HepG2 (cell line): Measurements from ENCODE around the gene USP2. TPM values are rescaled to one million over a fixed set of nuclear protein-coding genes. Genes with fewer than 3 reads are reported as not detected.

Source experiments
- DPF2 ChIP-seq: sonication (generic); formaldehyde crosslinking; IDR thresholded peaks from 2 replicates; pipeline ENCODE4 v1.4.0; 2020; ENCODE audit warnings: mild to moderate bottlenecking, low read depth, missing genetic modification reagents, borderline replicate concordance
- HDAC2 ChIP-seq: sonication (generic); formaldehyde crosslinking; IDR thresholded peaks from 2 replicates; pipeline ENCODE4 v1.4.0; 2020; ENCODE audit warnings: missing genetic modification reagents
- KLF13 ChIP-seq: sonication (generic); formaldehyde crosslinking; IDR thresholded peaks from 2 replicates; pipeline ENCODE4 v1.4.0; 2020; ENCODE audit warnings: mild to moderate bottlenecking, missing genetic modification reagents
- NR2F1 ChIP-seq, 2 experiments: fragments of 450-650 bp in 1 of 2; formaldehyde crosslinking in 1 of 2; IDR thresholded peaks; 2 replicates each; pipeline versions ENCODE4 v1.5.0 to v1.6.1; 2016 to 2020; ENCODE audit warnings: mild to moderate bottlenecking in 1 of 2, missing compliant biosample characterization in 1 of 2, missing genetic modification reagents in 1 of 2, moderate library complexity in 1 of 2
- PHF20 ChIP-seq: sonication (generic); formaldehyde crosslinking; IDR thresholded peaks from 2 replicates; pipeline ENCODE4 v1.5.0; 2020; ENCODE audit warnings: mild to moderate bottlenecking, missing genetic modification reagents
- PITX1 ChIP-seq: sonication (generic); formaldehyde crosslinking; IDR thresholded peaks from 2 replicates; pipeline ENCODE4 v1.5.1; 2020; ENCODE audit warnings: mild to moderate bottlenecking, missing genetic modification reagents
- RBM39 ChIP-seq: fragments of 200-400 bp; formaldehyde crosslinking; IDR thresholded peaks from one replicate; pipeline ENCODE4 v1.6.1; 2018; ENCODE audit warnings: antibody characterized with exemption, mild to moderate bottlenecking, low read depth, low read length; ENCODE audit not compliant: poor library complexity, severe bottlenecking
- SALL1 ChIP-seq: sonication (generic); formaldehyde crosslinking; IDR thresholded peaks from 2 replicates; pipeline ENCODE4 v1.8.0; 2022; ENCODE audit warnings: mild to moderate bottlenecking, missing genetic modification reagents
- TGIF2 ChIP-seq: IDR thresholded peaks from 2 replicates; pipeline ENCODE4 v1.6.1; 2016; ENCODE audit warnings: control low read depth, missing compliant biosample characterization
- ZNF337 ChIP-seq: sonication (generic); formaldehyde crosslinking; IDR thresholded peaks from 2 replicates; pipeline ENCODE4 v1.5.1; 2020; ENCODE audit warnings: missing genetic modification reagents, low read depth, mild to moderate bottlenecking, borderline replicate concordance
- ZNF564 ChIP-seq: sonication (generic); formaldehyde crosslinking; IDR thresholded peaks from 2 replicates; pipeline ENCODE4 v1.8.1; 2023; ENCODE audit warnings: mild to moderate bottlenecking, missing genetic modification reagents
- ZNF577 ChIP-seq: sonication (generic); formaldehyde crosslinking; IDR thresholded peaks from 2 replicates; pipeline ENCODE4 v1.4.0; 2020; ENCODE audit warnings: mild to moderate bottlenecking, low read depth, missing genetic modification reagents, borderline replicate concordance
- ZNF878 ChIP-seq: sonication (generic); formaldehyde crosslinking; IDR thresholded peaks from 2 replicates; pipeline ENCODE4 v1.8.1; 2023; ENCODE audit warnings: mild to moderate bottlenecking, missing genetic modification reagents, moderate library complexity
- polyA plus RNA-seq, 8 experiments: library from polyadenylated mRNA; depleted of rRNA in 3 of 8; stranded (reverse) in 7 of 8; unstranded in 1 of 8; fragments of >200 nt; fragmentation: Illumina TruSeq in 4 of 8; extraction: Trizol in 4 of 8; gene quantifications; 2 replicates each; pipeline versions ENCODE4 v1.2.1 to v1.2.3, GENCODE V29; 2011 to 2016; ENCODE audit warnings: low read depth in 4 of 8, missing spikeins in 1 of 8, mixed read lengths in 1 of 8; ENCODE audit not compliant: insufficient read depth in 1 of 8
- total RNA-seq, 5 experiments: library from RNA; depleted of rRNA; stranded (reverse); fragments of >200 nt; fragmentation: Illumina TruSeq; extraction: Trizol; gene quantifications; 2 replicates each; pipeline ENCODE4 v1.2.3, GENCODE V29; 2016; ENCODE audit warnings: low read depth in 1 of 5
- TF ChIP-seq, protein P1 (sequence below): sonication (generic); formaldehyde crosslinking; IDR thresholded peaks from 2 replicates; pipeline ENCODE4 v1.4.0; 2020; ENCODE audit warnings: missing genetic modification reagents
- TF ChIP-seq, protein P2 (sequence below): sonication (generic); formaldehyde crosslinking; IDR thresholded peaks from 2 replicates; pipeline ENCODE4 v1.4.0; 2020; ENCODE audit warnings: missing genetic modification reagents
- TF ChIP-seq, protein P3 (sequence below): sonication (generic); formaldehyde crosslinking; IDR thresholded peaks from 2 replicates; pipeline ENCODE4 v1.4.0; 2020; ENCODE audit warnings: mild to moderate bottlenecking, missing genetic modification reagents

The USP2 gene
- total and polyA plus RNA-seq, 2 of the 13 experiments (the other 11 are each of a cell fraction or from before 2014, with no cell fraction given) = 2.5 to 6.0 TPM

DNA sequence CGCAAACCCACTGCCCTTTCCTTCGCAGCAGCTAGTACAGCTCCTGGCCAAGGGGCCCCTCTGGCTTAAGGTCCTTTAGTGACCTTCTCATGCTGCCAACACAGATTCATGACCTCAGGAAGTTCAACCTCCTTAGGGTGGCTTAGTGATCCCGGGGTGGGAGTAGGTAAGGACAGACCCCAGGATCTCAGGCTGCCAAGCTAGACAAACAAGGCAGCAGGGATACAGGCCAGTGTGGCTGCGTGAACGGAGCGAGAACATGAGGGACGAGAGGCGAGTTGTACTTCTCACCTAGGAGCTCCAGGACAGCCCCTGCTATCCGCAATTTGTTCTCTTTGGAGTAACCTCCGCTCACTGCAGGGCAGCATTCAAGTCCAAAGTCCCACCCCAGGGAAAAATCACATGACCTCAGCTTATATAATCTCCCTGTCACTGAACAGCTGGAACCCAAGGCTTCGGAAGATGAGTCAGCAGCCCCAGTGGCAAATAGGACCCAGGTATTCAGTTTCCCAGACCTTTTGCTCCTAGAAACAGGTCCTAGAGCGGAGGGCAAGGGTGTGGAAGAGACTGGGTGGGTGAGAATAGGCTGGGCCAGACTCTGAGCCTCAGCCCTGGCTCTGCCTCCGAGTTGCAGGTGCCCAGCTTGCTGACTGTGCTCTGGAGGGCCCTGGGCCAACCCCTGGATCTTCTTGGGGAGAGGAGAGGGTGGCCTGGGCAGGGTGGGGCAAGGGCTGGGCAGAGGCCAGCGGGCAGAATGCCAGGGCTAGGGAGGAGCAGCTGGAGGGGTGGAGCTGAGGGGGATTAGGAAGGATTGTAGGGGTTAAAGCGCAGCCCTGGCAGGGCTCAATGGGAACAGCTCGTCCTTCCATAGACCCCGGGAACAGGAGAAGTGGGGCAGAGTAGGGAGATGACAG is 13.1 kb downstream of the USP2 start (continued):
- TF ChIP-seq PHF20 (peak; percentile 17; the same call in 1 of the 2 replicates), PITX1 (CRISPR knock-in tag) (peak; percentile 77; the same call in 1 of the 2 replicates), HDAC2 (CRISPR knock-in tag) (peak; percentile 85), SALL1 (CRISPR knock-in tag) (peak; percentile 82), RBM39 (peak; percentile 31), ZNF564 (no peak; the same call in 1 of the 2 replicates), ZNF878 (CRISPR knock-in tag) (peak; percentile 80; the same call in 1 of the 2 replicates), KLF13 (CRISPR knock-in tag) (no peak), ZNF577 (no peak), NR2F1 (CRISPR knock-in tag; IDR thresholded peaks at IDR 0.05) (peak; percentile 33 to 81; a peak in 2 of 4 replicates), ZNF337 (CRISPR knock-in tag) (no peak), TGIF2 (CRISPR knock-in tag) (peak; percentile 97), DPF2 (CRISPR knock-in tag) (0 out of 2 replicates have a peak, but pooled peaks have one; percentile 42)
- TF ChIP-seq, protein P1, sequence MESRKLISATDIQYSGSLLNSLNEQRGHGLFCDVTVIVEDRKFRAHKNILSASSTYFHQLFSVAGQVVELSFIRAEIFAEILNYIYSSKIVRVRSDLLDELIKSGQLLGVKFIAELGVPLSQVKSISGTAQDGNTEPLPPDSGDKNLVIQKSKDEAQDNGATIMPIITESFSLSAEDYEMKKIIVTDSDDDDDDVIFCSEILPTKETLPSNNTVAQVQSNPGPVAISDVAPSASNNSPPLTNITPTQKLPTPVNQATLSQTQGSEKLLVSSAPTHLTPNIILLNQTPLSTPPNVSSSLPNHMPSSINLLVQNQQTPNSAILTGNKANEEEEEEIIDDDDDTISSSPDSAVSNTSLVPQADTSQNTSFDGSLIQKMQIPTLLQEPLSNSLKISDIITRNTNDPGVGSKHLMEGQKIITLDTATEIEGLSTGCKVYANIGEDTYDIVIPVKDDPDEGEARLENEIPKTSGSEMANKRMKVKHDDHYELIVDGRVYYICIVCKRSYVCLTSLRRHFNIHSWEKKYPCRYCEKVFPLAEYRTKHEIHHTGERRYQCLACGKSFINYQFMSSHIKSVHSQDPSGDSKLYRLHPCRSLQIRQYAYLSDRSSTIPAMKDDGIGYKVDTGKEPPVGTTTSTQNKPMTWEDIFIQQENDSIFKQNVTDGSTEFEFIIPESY (CRISPR knock-in tag) = 0 out of 2 replicates have a peak, but pooled peaks have one; percentile 6
- TF ChIP-seq, protein P2, sequence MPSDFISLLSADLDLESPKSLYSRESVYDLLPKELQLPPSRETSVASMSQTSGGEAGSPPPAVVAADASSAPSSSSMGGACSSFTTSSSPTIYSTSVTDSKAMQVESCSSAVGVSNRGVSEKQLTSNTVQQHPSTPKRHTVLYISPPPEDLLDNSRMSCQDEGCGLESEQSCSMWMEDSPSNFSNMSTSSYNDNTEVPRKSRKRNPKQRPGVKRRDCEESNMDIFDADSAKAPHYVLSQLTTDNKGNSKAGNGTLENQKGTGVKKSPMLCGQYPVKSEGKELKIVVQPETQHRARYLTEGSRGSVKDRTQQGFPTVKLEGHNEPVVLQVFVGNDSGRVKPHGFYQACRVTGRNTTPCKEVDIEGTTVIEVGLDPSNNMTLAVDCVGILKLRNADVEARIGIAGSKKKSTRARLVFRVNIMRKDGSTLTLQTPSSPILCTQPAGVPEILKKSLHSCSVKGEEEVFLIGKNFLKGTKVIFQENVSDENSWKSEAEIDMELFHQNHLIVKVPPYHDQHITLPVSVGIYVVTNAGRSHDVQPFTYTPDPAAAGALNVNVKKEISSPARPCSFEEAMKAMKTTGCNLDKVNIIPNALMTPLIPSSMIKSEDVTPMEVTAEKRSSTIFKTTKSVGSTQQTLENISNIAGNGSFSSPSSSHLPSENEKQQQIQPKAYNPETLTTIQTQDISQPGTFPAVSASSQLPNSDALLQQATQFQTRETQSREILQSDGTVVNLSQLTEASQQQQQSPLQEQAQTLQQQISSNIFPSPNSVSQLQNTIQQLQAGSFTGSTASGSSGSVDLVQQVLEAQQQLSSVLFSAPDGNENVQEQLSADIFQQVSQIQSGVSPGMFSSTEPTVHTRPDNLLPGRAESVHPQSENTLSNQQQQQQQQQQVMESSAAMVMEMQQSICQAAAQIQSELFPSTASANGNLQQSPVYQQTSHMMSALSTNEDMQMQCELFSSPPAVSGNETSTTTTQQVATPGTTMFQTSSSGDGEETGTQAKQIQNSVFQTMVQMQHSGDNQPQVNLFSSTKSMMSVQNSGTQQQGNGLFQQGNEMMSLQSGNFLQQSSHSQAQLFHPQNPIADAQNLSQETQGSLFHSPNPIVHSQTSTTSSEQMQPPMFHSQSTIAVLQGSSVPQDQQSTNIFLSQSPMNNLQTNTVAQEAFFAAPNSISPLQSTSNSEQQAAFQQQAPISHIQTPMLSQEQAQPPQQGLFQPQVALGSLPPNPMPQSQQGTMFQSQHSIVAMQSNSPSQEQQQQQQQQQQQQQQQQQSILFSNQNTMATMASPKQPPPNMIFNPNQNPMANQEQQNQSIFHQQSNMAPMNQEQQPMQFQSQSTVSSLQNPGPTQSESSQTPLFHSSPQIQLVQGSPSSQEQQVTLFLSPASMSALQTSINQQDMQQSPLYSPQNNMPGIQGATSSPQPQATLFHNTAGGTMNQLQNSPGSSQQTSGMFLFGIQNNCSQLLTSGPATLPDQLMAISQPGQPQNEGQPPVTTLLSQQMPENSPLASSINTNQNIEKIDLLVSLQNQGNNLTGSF = 0 out of 2 replicates have a peak, but pooled peaks have one; percentile 42
- TF ChIP-seq, protein P3, sequence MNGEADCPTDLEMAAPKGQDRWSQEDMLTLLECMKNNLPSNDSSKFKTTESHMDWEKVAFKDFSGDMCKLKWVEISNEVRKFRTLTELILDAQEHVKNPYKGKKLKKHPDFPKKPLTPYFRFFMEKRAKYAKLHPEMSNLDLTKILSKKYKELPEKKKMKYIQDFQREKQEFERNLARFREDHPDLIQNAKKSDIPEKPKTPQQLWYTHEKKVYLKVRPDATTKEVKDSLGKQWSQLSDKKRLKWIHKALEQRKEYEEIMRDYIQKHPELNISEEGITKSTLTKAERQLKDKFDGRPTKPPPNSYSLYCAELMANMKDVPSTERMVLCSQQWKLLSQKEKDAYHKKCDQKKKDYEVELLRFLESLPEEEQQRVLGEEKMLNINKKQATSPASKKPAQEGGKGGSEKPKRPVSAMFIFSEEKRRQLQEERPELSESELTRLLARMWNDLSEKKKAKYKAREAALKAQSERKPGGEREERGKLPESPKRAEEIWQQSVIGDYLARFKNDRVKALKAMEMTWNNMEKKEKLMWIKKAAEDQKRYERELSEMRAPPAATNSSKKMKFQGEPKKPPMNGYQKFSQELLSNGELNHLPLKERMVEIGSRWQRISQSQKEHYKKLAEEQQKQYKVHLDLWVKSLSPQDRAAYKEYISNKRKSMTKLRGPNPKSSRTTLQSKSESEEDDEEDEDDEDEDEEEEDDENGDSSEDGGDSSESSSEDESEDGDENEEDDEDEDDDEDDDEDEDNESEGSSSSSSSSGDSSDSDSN (CRISPR knock-in tag) = peak; percentile 28; the same call in 1 of the 2 replicates
